HG03469 (cell line): Measurements from ENCODE around the gene POLR1F.
A peak's percentile ranks its signal among the peaks of the same experiment; 100 is the strongest.
"Not testable (repeated sequence)": the region's sequence is repeated elsewhere in the genome, so short reads cannot be mapped to it uniquely, and the experiment has no call there.

Experiments used
- ATAC-seq: cut with Tn5 transposase; IDR thresholded peaks from one replicate; pipeline ENCODE4 v1.9.1; 2021; ENCODE audit warnings: mild to moderate bottlenecking, moderate library complexity, moderate number of reproducible peaks; ENCODE audit not compliant: unreplicated experiment

POLR1F gene

GRCh38 chr7:19708397-19709248, at the start of gene POLR1F:
Gene POLR1F (minus strand): TSS chr7:19709037. CDS start chr7:19709016, 21 bp downstream.
- peak; percentile 97 for ATAC-seq

- ATAC-seq, result no peak
Observed at GRCh38 chr7:19754521-19755116, 45.8 kb upstream of the POLR1F start.

- ATAC-seq, result no peak
Observed at GRCh38 chr7:19752020-19752419, 43.2 kb upstream of the POLR1F start.

GRCh38 chr7:19749658-19750057, 40.8 kb upstream of the POLR1F start:
- ATAC-seq, result no peak

- ATAC-seq, result no peak
Observed at GRCh38 chr7:19747740-19748339, 39.0 kb upstream of the POLR1F start.

GRCh38 chr7:19744075-19744474, 35.2 kb upstream of the POLR1F start:
- ATAC-seq, result no peak

- no peak for ATAC-seq
Observed at GRCh38 chr7:19728716-19729115, 19.9 kb upstream of the POLR1F start.

- no peak for ATAC-seq
Observed at GRCh38 chr7:19725770-19726169, 16.9 kb upstream of the POLR1F start.

GRCh38 chr7:19715499-19715898, 6.7 kb upstream of the POLR1F start:
- ATAC-seq, result no peak

GRCh38 chr7:19713676-19714075, 4.8 kb upstream of the POLR1F start:
- no peak for ATAC-seq

GRCh38 chr7:19709249-19709578, 377 bp upstream of the POLR1F start:
- ATAC-seq, result no peak

GRCh38 chr7:19707240-19707639, 1.6 kb downstream of the POLR1F start:
- no peak for ATAC-seq

GRCh38 chr7:19705663-19706062, 3.2 kb downstream of the POLR1F start:
- ATAC-seq, result no peak

GRCh38 chr7:19701471-19701870, 7.4 kb downstream of the POLR1F start:
- no peak for ATAC-seq

- no peak for ATAC-seq
Observed at GRCh38 chr7:19700936-19701335, 7.9 kb downstream of the POLR1F start.

- ATAC-seq, result no peak
Observed at GRCh38 chr7:19698331-19698730, 10.5 kb downstream of the POLR1F start.

- no peak for ATAC-seq
Observed at GRCh38 chr7:19696926-19697325, 11.9 kb downstream of the POLR1F start.

GRCh38 chr7:19692111-19692828, 16.6 kb downstream of the POLR1F start:
- ATAC-seq, result no peak

GRCh38 chr7:19690736-19691135, 18.1 kb downstream of the POLR1F start:
- ATAC-seq, result no peak

GRCh38 chr7:19689130-19689529, 19.7 kb downstream of the POLR1F start:
- not testable (repeated sequence) for ATAC-seq

- no peak for ATAC-seq
Observed at GRCh38 chr7:19681596-19681995, 27.2 kb downstream of the POLR1F start.
